Activated CD8-positive, alpha-beta memory T cell treated with anti-CD3 and anti-CD28 coated beads, Interleukin-2, amount 10 ng/mL, durations not matched to agents 7 days and 5 days (primary cell): ENCODE data around the gene SULT6B1. TPM values are rescaled to one million over a fixed set of nuclear protein-coding genes. Genes with fewer than 3 reads are reported as not detected.
"Not testable (repeated sequence)": the region's sequence is repeated elsewhere in the genome, so short reads cannot be mapped to it uniquely, and the experiment has no call there.

Experiments
- ATAC-seq: fragments of 150-1000 bp; cut with Tn5 transposase; one replicate; pipeline ENCODE4 v1.10.0; 2021; ENCODE audit warnings: moderate library complexity
- CTCF ChIA-PET: fragments of 350-600 bp; sonication (Branson Sonifier 250); formaldehyde crosslinking; loops from one replicate; lab custom pipeline; 2021; ENCODE audit warnings: antibody characterized with exemption; lab: Charles Lee
- DNase-seq: peaks from one replicate; pipeline ENCODE4 v3.0.0-alpha.2; 2020
- H3K27ac Mint-ChIP-seq: one replicate; pipeline ENCODE4 v1.8.0; 2021; ENCODE audit warnings: mild to moderate bottlenecking, mixed read lengths
- H3K27me3 Mint-ChIP-seq: one replicate; pipeline ENCODE4 v1.8.0; 2021; ENCODE audit warnings: mixed read lengths
- H3K36me3 Mint-ChIP-seq: one replicate; pipeline ENCODE4 v1.8.0; 2021; ENCODE audit warnings: mild to moderate bottlenecking, mixed read lengths
- H3K4me1 Mint-ChIP-seq: one replicate; pipeline ENCODE4 v1.8.0; 2021; ENCODE audit warnings: mixed read lengths
- H3K4me3 Mint-ChIP-seq: one replicate; pipeline ENCODE4 v1.8.0; 2021; ENCODE audit warnings: mild to moderate bottlenecking, moderate library complexity, mixed read lengths
- H3K9me3 Mint-ChIP-seq: one replicate; pipeline ENCODE4 v1.8.0; 2022; ENCODE audit warnings: low read depth, mixed read lengths
- total RNA-seq, 2 experiments: library from RNA; stranded (reverse); gene quantifications; one replicate each; pipeline ENCODE4 v1.2.3, GENCODE V29; 2021

SULT6B1 gene
- not detected for total RNA-seq

DNA sequence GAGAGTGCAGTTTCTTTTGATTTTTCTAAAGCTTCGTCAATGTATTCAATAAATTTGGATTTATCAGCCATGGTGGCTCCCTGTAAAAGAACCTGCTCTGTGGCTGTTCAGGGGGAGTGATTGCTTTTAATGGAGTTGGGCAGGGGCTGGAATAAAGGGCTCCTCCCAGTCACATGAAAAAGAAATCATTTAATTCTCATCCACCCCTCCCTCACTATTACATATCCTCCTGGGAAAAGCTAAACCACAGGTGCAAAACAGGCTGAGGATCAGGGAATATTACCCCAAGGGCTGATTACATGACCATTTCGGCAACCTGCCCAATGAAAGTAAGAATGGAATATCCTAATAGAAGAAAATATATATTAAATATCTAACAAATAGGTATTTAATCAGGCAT, at the start of gene SULT6B1:
Gene SULT6B1 (minus strand): TSS at position 101 of the 400 bp plus-strand sequence. CDS start 30 bp downstream, at position 71.
- CTCF ChIA-PET: interaction anchor here (1.2 to 1.8 kb wide), 2 partner anchors 10 to 20 kb away, joined by 4 to 6 read pairs; no protein-coding TSS in a partner anchor
- H3K27ac Mint-ChIP-seq: no peak within 1 kb of the TSS
- DNase-seq (no peak), ATAC-seq (no peak)
- H3K9me3 Mint-ChIP-seq: no peaks in the 10 kb centered on the region
- H3K4me1 Mint-ChIP-seq: peaks cover 10% of the 10 kb centered on the region
- no peak within 1 kb of the TSS for H3K4me3 Mint-ChIP-seq
- no peaks in the 10 kb centered on the region for H3K36me3 Mint-ChIP-seq
- peaks cover 22% of the 10 kb centered on the region for H3K27me3 Mint-ChIP-seq

DNA sequence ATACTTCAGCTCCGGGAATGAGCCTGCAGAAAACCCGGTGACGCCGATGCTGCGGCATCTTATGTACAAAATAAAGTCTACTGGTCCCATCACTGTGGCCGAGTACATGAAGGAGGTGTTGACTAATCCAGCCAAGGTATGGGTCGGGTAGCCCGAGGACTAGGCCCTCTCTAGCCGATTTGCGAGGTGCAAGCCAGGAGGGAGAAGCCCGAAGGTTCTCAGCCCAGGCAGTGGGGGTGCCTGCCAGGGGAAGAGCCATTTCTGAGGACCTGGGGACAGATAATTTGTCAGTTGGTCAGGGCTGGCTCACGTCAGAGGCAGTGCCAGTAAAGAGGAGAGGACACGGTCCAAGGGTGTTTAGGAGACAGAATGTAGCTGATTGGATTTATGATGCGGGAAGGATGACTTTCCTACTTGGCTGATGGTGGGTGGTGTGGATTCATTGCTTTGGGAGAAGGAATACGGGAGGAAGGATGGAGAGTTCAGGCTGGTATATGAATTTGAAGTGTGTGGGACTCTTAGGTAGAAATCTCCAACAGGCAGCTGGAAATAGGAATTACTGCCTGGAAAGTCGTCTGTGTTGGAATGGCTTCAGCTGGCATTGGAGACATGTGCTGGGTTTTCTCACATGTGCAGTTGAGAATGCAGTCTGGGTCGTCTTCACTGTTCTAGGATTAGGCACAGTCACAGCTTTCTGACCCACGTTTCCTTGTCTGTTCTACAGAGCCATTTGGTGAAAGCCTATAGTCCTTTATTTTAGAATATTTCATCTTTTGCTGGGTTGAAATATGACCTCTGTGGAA, 43.9 kb upstream of the SULT6B1 start:
- H3K36me3 Mint-ChIP-seq: peaks cover 33% of the 10 kb centered on the region
- H3K4me3 Mint-ChIP-seq: no peak overlapping the region
- CTCF ChIA-PET: interaction anchor here (0.6 to 1.8 kb wide), 9 partner anchors 11 to 645 kb away, joined by 3 to 4 read pairs (median 3); no protein-coding TSS in a partner anchor
- no peak overlapping the region for H3K27ac Mint-ChIP-seq
- no peaks in the 10 kb centered on the region for H3K27me3 Mint-ChIP-seq
- peaks cover 30% of the 10 kb centered on the region for H3K4me1 Mint-ChIP-seq
- DNase-seq (no peak), ATAC-seq (no peak)
- no peaks in the 10 kb centered on the region for H3K9me3 Mint-ChIP-seq

DNA sequence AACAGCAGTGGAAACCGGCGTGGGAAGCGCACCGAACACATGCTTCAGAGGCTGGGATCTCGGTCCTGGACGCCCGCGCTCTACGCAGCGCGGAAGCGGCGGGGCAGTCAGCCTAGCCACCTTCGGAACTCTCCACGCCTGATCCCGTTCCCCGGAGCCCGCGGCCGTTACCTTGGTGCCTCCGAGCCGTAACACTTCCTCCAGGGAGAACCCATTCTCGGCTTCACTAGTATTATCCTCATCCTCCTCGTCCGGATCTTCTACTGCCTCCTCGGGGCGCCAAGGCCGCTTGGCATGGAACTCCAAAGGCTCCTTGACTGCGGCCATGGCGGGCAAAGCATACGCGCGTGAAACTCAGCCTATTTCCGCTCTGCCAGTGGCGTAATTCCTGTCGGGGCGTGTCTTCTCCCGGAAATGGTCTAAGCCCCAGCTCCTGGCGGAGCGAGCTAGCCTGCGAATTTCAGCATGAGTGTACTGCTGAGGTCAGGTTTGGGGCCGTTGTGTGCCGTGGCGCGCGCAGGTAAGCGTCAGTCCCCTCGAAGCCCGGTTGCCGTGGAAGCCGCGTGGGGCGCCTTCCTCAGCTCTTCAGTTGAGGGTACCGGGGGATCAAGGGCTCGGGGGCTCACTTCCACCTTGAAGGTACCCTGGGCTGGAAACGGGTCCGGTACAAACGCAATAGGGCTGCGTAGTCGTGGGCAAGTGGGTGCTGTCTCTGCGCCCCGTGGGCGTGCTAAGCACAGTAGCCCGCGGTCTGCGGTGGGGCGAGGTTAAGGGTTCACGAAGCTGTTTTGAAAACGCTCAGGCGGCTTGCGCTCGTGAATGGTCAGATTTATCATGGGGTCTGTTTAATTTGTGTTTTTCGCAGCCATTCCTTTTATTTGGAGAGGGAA, 43.0 kb upstream of the SULT6B1 start, which contains the start of the genes CEBPZ and NDUFAF7:
Gene CEBPZ (minus strand): TSS at position 356 of the 890 bp plus-strand sequence. CDS start 29 bp downstream, at position 327.
Gene NDUFAF7 (plus strand): TSS at position 418 of the 890 bp plus-strand sequence. CDS start 48 bp downstream, at position 466.
- Mint-ChIP-seq H3K27me3 (no peaks in the 10 kb centered on the region), H3K27ac (no peak within 1 kb of the TSS), H3K4me1 (peaks cover 37% of the 10 kb centered on the region), H3K36me3 (peaks cover 37% of the 10 kb centered on the region), H3K4me3 (no peak within 1 kb of the TSS), H3K9me3 (no peaks in the 10 kb centered on the region)
- DNase-seq (peak; percentile 94), ATAC-seq (peak; percentile 95)
- CTCF ChIA-PET: interaction anchor here (0.6 to 1.8 kb wide), 7 partner anchors 10 to 646 kb away, joined by 3 to 4 read pairs (median 3); no protein-coding TSS in a partner anchor

- H3K36me3 Mint-ChIP-seq: peaks cover 38% of the 10 kb centered on the region
- no peak for DNase-seq
- H3K4me1 Mint-ChIP-seq: peaks cover 43% of the 10 kb centered on the region
- no peaks in the 10 kb centered on the region for H3K9me3 Mint-ChIP-seq
- no peaks in the 10 kb centered on the region for H3K27me3 Mint-ChIP-seq
- no peak for ATAC-seq
- CTCF ChIA-PET: no interaction called here
- H3K4me3 Mint-ChIP-seq: no peak overlapping the region
- H3K27ac Mint-ChIP-seq: no peak overlapping the region
These were observed 42.1 kb upstream of the SULT6B1 start for GRCh38 chr2:37230581-37230980.

DNA sequence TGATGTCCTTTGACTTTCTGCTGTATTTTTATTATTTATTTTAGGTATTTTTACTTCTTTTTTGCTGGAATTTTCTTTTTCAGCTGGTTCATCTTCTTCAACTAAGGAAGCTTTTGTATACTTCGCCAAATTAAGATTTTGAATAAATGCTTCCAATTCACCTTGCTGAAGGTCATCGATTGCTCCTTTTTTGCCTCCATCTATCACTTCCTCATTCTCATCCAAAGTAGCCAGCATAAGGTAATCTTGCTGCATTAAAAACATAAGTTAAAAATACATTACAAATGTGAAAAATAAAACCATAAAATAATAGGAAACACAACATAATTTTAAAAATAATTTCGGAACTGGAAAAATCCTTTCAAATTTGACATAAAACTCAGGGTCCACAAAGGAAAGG, 40.3 kb upstream of the SULT6B1 start:
- CTCF ChIA-PET: no interaction called here
- Mint-ChIP-seq H3K9me3 (no peaks in the 10 kb centered on the region), H3K27ac (no peak overlapping the region), H3K4me1 (peaks cover 48% of the 10 kb centered on the region), H3K4me3 (no peak overlapping the region), H3K27me3 (no peaks in the 10 kb centered on the region), H3K36me3 (peaks cover 39% of the 10 kb centered on the region)
- ATAC-seq: no peak
- no peak for DNase-seq

GRCh38 chr2:37226863-37227262, 38.4 kb upstream of the SULT6B1 start:
- H3K27me3 Mint-ChIP-seq: no peaks in the 10 kb centered on the region
- H3K4me3 Mint-ChIP-seq: no peak overlapping the region
- CTCF ChIA-PET: no interaction called here
- DNase-seq: no peak
- H3K9me3 Mint-ChIP-seq: no peaks in the 10 kb centered on the region
- H3K36me3 Mint-ChIP-seq: peaks cover 54% of the 10 kb centered on the region
- ATAC-seq: no peak
- H3K27ac Mint-ChIP-seq: no peak overlapping the region
- H3K4me1 Mint-ChIP-seq: peaks cover 63% of the 10 kb centered on the region

DNA sequence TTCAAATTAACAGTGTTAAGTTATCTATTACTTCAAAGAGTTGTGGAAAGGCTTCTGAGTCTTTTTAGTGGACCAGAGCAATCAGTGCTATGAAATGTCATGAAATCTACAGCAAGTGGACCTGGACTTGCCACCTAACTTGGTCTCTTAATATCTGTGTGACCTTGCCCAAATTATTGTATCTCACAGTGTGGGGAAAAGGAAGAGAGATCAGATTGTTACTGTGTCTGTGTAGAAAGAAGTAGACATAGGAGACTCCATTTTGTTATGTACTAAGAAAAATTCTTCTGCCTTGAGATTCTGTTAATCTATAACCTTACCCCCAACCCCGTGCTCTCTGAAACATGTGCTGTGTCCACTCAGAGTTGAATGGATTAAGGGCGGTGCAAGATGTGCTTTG, 36.7 kb upstream of the SULT6B1 start:
- CTCF ChIA-PET, ATAC-seq, H3K27me3 Mint-ChIP-seq, H3K27ac Mint-ChIP-seq, H3K9me3 Mint-ChIP-seq, DNase-seq, H3K4me3 Mint-ChIP-seq: not testable (repeated sequence)
- peaks cover 69% of the 10 kb centered on the region for H3K36me3 Mint-ChIP-seq
- H3K4me1 Mint-ChIP-seq: peaks cover 67% of the 10 kb centered on the region

DNA sequence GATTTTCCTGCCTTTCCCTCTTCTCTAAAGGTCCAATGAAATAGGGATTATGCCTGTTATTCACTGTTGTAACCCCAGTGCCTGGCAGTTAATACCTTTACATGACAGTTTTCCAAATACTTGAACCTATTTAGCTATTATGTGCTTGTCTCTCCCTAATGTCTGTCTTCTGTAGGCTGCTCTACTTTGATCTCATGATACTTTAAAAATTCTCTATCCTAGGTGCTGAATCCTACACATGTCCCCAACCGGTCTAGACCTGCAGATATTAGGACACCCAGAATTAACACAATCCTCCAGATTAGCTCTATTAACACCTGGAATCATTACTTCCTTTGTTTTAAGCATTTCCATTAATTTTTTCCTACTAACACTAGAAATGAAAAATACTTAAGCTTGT, 35.6 kb upstream of the SULT6B1 start:
- ATAC-seq: no peak
- H3K27me3 Mint-ChIP-seq: no peaks in the 10 kb centered on the region
- no peak for DNase-seq
- peaks cover 69% of the 10 kb centered on the region for H3K36me3 Mint-ChIP-seq
- H3K4me3 Mint-ChIP-seq: no peak overlapping the region
- no peak overlapping the region for H3K27ac Mint-ChIP-seq
- no peaks in the 10 kb centered on the region for H3K9me3 Mint-ChIP-seq
- H3K4me1 Mint-ChIP-seq: peaks cover 59% of the 10 kb centered on the region
- CTCF ChIA-PET: no interaction called here

DNA sequence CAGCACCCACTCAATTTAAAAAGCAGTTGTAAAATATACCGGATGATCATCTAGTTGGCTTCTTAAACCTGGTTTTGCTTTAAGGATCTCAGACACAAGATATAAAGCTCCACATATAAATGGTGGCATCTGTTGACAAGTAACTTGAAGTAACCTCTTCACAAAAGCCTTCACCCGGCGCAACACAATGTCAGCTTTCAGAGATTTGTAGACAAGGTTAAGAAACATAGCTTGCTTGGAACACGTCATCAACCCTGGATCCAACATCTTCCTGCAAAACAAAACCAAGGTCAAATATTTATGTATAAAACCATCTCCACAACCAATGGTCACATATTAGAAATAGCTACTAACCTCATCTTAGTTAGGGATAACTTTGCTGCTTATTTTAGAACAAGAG, 34.7 kb upstream of the SULT6B1 start:
- DNase-seq: no peak
- Mint-ChIP-seq H3K36me3 (peaks cover 71% of the 10 kb centered on the region), H3K4me3 (no peak overlapping the region), H3K27ac (peak overlapping the region; percentile 10), H3K27me3 (no peaks in the 10 kb centered on the region), H3K4me1 (peaks cover 51% of the 10 kb centered on the region), H3K9me3 (no peaks in the 10 kb centered on the region)
- CTCF ChIA-PET: no interaction called here
- ATAC-seq: no peak

GRCh38 chr2:37219046-37219445, 30.6 kb upstream of the SULT6B1 start:
- peaks cover 26% of the 10 kb centered on the region for H3K4me1 Mint-ChIP-seq
- H3K27me3 Mint-ChIP-seq: no peaks in the 10 kb centered on the region
- no peak overlapping the region for H3K27ac Mint-ChIP-seq
- H3K4me3 Mint-ChIP-seq: no peak overlapping the region
- DNase-seq (no peak), ATAC-seq (no peak)
- H3K36me3 Mint-ChIP-seq: peaks cover 67% of the 10 kb centered on the region
- CTCF ChIA-PET: interaction anchor here (0.7 to 1.8 kb wide), 5 partner anchors 9 to 147 kb away, joined by 3 to 4 read pairs (median 4); partner anchors contain the start of genes CEBPZ, EIF2AK2 and NDUFAF7
- no peaks in the 10 kb centered on the region for H3K9me3 Mint-ChIP-seq

DNA sequence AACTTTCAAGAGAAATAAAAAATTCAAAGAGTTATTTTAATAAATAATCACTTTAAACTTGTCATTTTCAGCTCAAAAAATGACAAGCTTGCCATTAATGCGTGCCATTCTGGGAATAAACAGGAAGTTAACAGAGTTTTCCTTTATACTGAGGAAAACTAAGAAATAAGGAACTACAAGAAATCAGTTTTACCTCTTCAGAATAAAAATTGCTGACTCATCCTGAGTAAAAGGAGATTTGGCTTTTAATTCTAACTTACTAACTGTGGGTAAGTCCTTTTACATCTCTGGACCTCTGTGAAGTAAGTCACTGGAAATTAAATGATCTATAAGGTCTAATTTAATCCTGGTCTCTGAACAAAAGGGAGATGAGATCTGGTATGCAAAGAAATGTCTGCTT, 26.8 kb upstream of the SULT6B1 start:
- Mint-ChIP-seq H3K9me3 (no peaks in the 10 kb centered on the region), H3K4me3 (no peak overlapping the region), H3K27ac (peak overlapping the region; percentile 46), H3K4me1 (peaks cover 8% of the 10 kb centered on the region), H3K27me3 (no peaks in the 10 kb centered on the region), H3K36me3 (peaks cover 62% of the 10 kb centered on the region)
- ATAC-seq (no peak), DNase-seq (no peak)
- CTCF ChIA-PET: interaction anchor here (0.6 kb wide), 1 partner anchor 199 kb away, joined by 3 read pairs; no protein-coding TSS in a partner anchor

- Mint-ChIP-seq H3K27me3 (no peaks in the 10 kb centered on the region), H3K9me3 (peaks cover 15% of the 10 kb centered on the region), H3K4me1 (peaks cover 17% of the 10 kb centered on the region), H3K36me3 (peaks cover 78% of the 10 kb centered on the region), H3K27ac (peak overlapping the region; percentile 28), H3K4me3 (no peak overlapping the region)
- CTCF ChIA-PET: interaction anchor here (1.1 to 1.5 kb wide), 2 partner anchors 14 to 20 kb away, joined by 3 read pairs; partner anchors contain the start of gene NDUFAF7
- no peak for ATAC-seq
- no peak for DNase-seq
These were observed 23.5 kb upstream of the SULT6B1 start for GRCh38 chr2:37211939-37212338.

DNA sequence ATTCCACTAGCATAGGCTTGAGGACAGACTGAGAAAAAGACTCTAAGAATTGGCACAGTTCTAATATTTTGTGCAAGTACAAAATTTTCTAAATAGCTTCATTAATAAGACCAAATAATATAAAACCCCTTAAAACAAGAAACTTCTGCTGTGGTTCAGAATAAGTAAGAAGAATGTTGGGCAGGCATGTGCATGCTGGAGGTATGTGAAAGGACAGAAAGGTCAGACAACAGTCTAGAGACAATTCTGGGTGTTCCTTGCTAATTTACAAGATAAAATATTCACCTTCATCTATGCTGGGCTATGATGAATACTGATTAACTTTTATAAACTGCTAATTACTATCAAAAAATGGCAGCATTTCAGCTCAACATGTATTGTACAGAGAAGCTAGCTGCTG, 22.7 kb upstream of the SULT6B1 start:
- H3K27ac Mint-ChIP-seq: no peak overlapping the region
- ATAC-seq: no peak
- H3K27me3 Mint-ChIP-seq: no peaks in the 10 kb centered on the region
- peaks cover 21% of the 10 kb centered on the region for H3K4me1 Mint-ChIP-seq
- H3K36me3 Mint-ChIP-seq: peaks cover 78% of the 10 kb centered on the region
- CTCF ChIA-PET: interaction anchor here (1.1 to 1.5 kb wide), 2 partner anchors 13 to 21 kb away, joined by 3 read pairs; partner anchors contain the start of gene NDUFAF7
- no peak for DNase-seq
- no peak overlapping the region for H3K4me3 Mint-ChIP-seq
- peaks cover 19% of the 10 kb centered on the region for H3K9me3 Mint-ChIP-seq
